Prostate gland (tissue), 2 donors: Measurements from ENCODE around the gene ALPP. TPM values are rescaled to one million over a fixed set of nuclear protein-coding genes. Genes with fewer than 3 reads are reported as not detected.

Experiments used
- DNase-seq: peaks from one replicate; pipeline ENCODE4 v3.0.0-alpha.2; 2019; ENCODE audit warnings: low spot score
- H3K27ac ChIP-seq, 2 donors: fragments of 200-600 bp; sonication (generic); 2 replicates each; pipeline ENCODE4 v1.5.1; 2017 to 2019
- H3K27me3 ChIP-seq: fragments of 200-600 bp; sonication (generic); replicated peaks from 2 replicates; pipeline ENCODE4 v1.5.1; 2019; ENCODE audit not compliant: insufficient read depth
- H3K36me3 ChIP-seq, 2 donors: fragments of 200-600 bp; sonication (generic); 1 replicate in 1 of 2; 2 replicates in 1 of 2; pipeline versions ENCODE4 v1.5.1 to v1.8.1; 2017 to 2019
- H3K4me1 ChIP-seq: fragments of 200-600 bp; sonication (generic); replicated peaks from 2 replicates; pipeline ENCODE4 v1.5.1; 2019
- H3K4me3 ChIP-seq, 2 donors: fragments of 200-600 bp; sonication (generic); 2 replicates each; pipeline ENCODE4 v1.5.1; 2017 to 2019
- H3K9me3 ChIP-seq: fragments of 200-600 bp; sonication (generic); 2 replicates; pipeline ENCODE4 v1.5.1; 2017
- CTCF ChIP-seq, 4 experiments: fragments of 200-600 bp in 2 of 4; fragments of 450-650 bp in 2 of 4; sonication (generic) in 2 of 4; IDR thresholded peaks; 1 replicate in 3 of 4; 2 replicates in 1 of 4; pipeline ENCODE4 v1.5.1; 2016 to 2019; ENCODE audit warnings: antibody characterized with exemption in 4 of 4, mild to moderate bottlenecking in 2 of 4, moderate library complexity in 2 of 4
- POLR2A ChIP-seq: fragments of 450-650 bp; IDR thresholded peaks from one replicate; pipeline ENCODE4 v1.6.1; 2016; ENCODE audit warnings: antibody characterized with exemption, mild to moderate bottlenecking
- POLR2AphosphoS5 ChIP-seq: sonication (generic); formaldehyde crosslinking; IDR thresholded peaks from one replicate; pipeline ENCODE4 v1.6.1; 2017; ENCODE audit warnings: antibody characterized with exemption
- WGBS: methylation state at CpG from one replicate; pipeline ENCODE4 v1.1.5; 2018; 5-methylcytosine and 5-hydroxymethylcytosine counted together
- intact Hi-C: fragments of 100-400 bp; cut with DNase I; formaldehyde crosslinking; loops from one replicate; pipeline ENCODE4 v1.14.2; 2022
- total RNA-seq, 2 donors: library from RNA; depleted of rRNA; stranded (reverse); fragments of >200 nt; gene quantifications; one replicate each; pipeline ENCODE4 v1.1.0, GENCODE V29; 2016

The ALPP gene
- total RNA-seq, 2 donors from 2014 or later = 0.97 TPM; not detected in 1

- Histone ChIP-seq H3K4me1 (no peaks in the 10 kb centered on the region), H3K9me3 (no peaks in the 10 kb centered on the region), H3K4me3 (no peak overlapping the region), H3K27me3 (no peaks in the 10 kb centered on the region), H3K36me3 (no peaks in the 10 kb centered on the region), H3K27ac (no peak overlapping the region)
- TF ChIP-seq POLR2A = no peak
- TF ChIP-seq POLR2AphosphoS5 = no peak
- TF ChIP-seq CTCF (IDR thresholded peaks at IDR 0.05) = no peak
- intact Hi-C loops = no loop called here
- WGBS = 92% methylated on average over 14 of the region's 14 CpGs
- DNase-seq = no peak
Measured at GRCh38 chr2:232340171-232340935, 38.2 kb upstream of the ALPP start.

- no peak for TF ChIP-seq CTCF (IDR thresholded peaks at IDR 0.05)
- TF ChIP-seq POLR2AphosphoS5 = no peak
- TF ChIP-seq POLR2A = no peak
- no peak overlapping the region for H3K4me3 ChIP-seq
- intact Hi-C loops = no loop called here
- DNase-seq = no peak
- no peaks in the 10 kb centered on the region for H3K27me3 ChIP-seq
- no peaks in the 10 kb centered on the region for H3K9me3 ChIP-seq
- no peak overlapping the region for H3K27ac ChIP-seq
- no peaks in the 10 kb centered on the region for H3K36me3 ChIP-seq
- no peaks in the 10 kb centered on the region for H3K4me1 ChIP-seq
- WGBS = 77% methylated on average over 17 of the region's 17 CpGs
Measured at GRCh38 chr2:232341061-232341738, 37.4 kb upstream of the ALPP start.

- TF ChIP-seq CTCF (IDR thresholded peaks at IDR 0.05) = no peak
- TF ChIP-seq POLR2AphosphoS5 = no peak
- TF ChIP-seq POLR2A = no peak
- Histone ChIP-seq H3K4me3 (no peak overlapping the region), H3K27me3 (no peaks in the 10 kb centered on the region), H3K27ac (no peak overlapping the region), H3K36me3 (no peaks in the 10 kb centered on the region), H3K9me3 (no peaks in the 10 kb centered on the region), H3K4me1 (no peaks in the 10 kb centered on the region)
- WGBS = 83% methylated on average over 4 of the region's 4 CpGs
- intact Hi-C loops = no loop called here
- DNase-seq = no peak
Measured at GRCh38 chr2:232341739-232342126, 36.8 kb upstream of the ALPP start.

- no peak for TF ChIP-seq CTCF (IDR thresholded peaks at IDR 0.05)
- no peak for TF ChIP-seq POLR2A
- no peak for TF ChIP-seq POLR2AphosphoS5
- no peaks in the 10 kb centered on the region for H3K9me3 ChIP-seq
- 65% methylated on average over 19 of the region's 19 CpGs for WGBS
- no peak for DNase-seq
- intact Hi-C loops = no loop called here
- H3K36me3 ChIP-seq = no peaks in the 10 kb centered on the region
- no peaks in the 10 kb centered on the region for H3K4me1 ChIP-seq
- no peak overlapping the region for H3K4me3 ChIP-seq
- H3K27me3 ChIP-seq = no peaks in the 10 kb centered on the region
- no peak overlapping the region for H3K27ac ChIP-seq
Measured at GRCh38 chr2:232342635-232343565, 35.7 kb upstream of the ALPP start.
